Body of pancreas (tissue), 4 donors: ENCODE data around the gene NCAN. TPM values are rescaled to one million over a fixed set of nuclear protein-coding genes. Genes with fewer than 3 reads are reported as not detected.

Experiments used
- ATAC-seq: fragments of 150-250 bp; one replicate; pipeline ENCODE4 v1.9.1; 2016
- DNase-seq, 4 donors: peaks; one replicate each; pipeline ENCODE4 v3.0.0-alpha.2; 2019
- H3K27ac ChIP-seq, 4 donors: fragments of 200-600 bp; sonication (generic); 1 replicate in 3 of 4; 2 replicates in 1 of 4; pipeline versions ENCODE4 v1.5.1 to v1.6.1; 2016 to 2019; ENCODE audit warnings: mild to moderate bottlenecking in 1 of 4, mixed read lengths in 1 of 4, moderate library complexity in 1 of 4
- H3K27me3 ChIP-seq, 2 donors: fragments of 200-600 bp; sonication (generic); one replicate each; pipeline ENCODE4 v1.6.0; 2016; ENCODE audit warnings: mild to moderate bottlenecking in 1 of 2
- H3K36me3 ChIP-seq, 2 donors: fragments of 200-600 bp; sonication (generic); replicated peaks in 1 of 2; 2 replicates each; pipeline ENCODE4 v1.5.1; 2016; ENCODE audit warnings: low read depth in 2 of 2; ENCODE audit not compliant: insufficient read depth in 1 of 2
- H3K4me1 ChIP-seq: fragments of 200-600 bp; sonication (generic); one replicate; pipeline ENCODE4 v1.6.0; 2016
- H3K4me3 ChIP-seq, 2 donors: fragments of 200-600 bp; sonication (generic); 1 replicate in 1 of 2; 2 replicates in 1 of 2; pipeline ENCODE4 v1.5.1; 2016 to 2019
- H3K9me3 ChIP-seq, 3 donors: fragments of 200-600 bp; sonication (generic); 1 replicate in 2 of 3; 2 replicates in 1 of 3; pipeline ENCODE4 v1.5.1; 2016
- POLR2A ChIP-seq, 3 donors: fragments of 450-650 bp; IDR thresholded peaks; one replicate each; pipeline ENCODE4 v1.6.1; 2016; ENCODE audit warnings: antibody characterized with exemption in 3 of 3, mild to moderate bottlenecking in 2 of 3
- WGBS, 2 donors: methylation state at CpG; one replicate each; pipeline ENCODE4 v1.1.5; 2017; 5-methylcytosine and 5-hydroxymethylcytosine counted together
- intact Hi-C: fragments of 100-400 bp; cut with DNase I; formaldehyde crosslinking; loops from one replicate; pipeline ENCODE4 v1.15.1; 2023
- total RNA-seq, 2 donors: library from RNA; depleted of rRNA; stranded (reverse); fragments of >200 nt; gene quantifications; one replicate each; pipeline ENCODE4 v1.1.0, GENCODE V29; 2016
- TF ChIP-seq, protein P1 (sequence below), 7 experiments: fragments of 450-650 bp in 4 of 7; fragments of 200-600 bp in 3 of 7; sonication (generic) in 3 of 7; IDR thresholded peaks; one replicate each; pipeline ENCODE4 v1.5.1; 2016 to 2019; ENCODE audit warnings: antibody characterized with exemption in 7 of 7

NCAN gene
- total RNA-seq, 2 donors from 2014 or later, result not detected

DNA sequence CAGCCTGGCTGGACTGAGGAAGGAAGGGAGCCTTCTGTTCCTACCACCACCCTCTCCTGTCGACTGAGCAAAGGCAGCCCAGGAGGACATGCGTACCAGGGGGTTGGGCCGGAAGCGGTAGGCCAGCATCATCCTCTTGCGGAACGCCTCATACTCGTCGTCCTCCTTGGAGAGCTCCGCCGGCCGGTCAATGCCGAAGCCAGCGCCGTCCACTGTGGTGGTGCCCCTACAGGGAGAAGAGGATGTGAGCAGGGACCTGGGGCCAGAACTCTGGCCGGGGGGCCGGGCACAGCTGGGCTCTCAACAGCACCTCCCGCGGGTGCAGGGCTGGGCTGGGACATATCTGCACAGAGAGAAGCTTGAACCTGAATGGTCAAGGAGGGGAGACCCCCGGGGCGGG is 65.1 kb downstream of the NCAN start:
- no peak for ATAC-seq
- WGBS, 2 donors, result 88 to 92% methylated on average over 5 to 20 of the region's 20 CpGs
- peaks cover 13% of the 10 kb centered on the region for H3K4me1 ChIP-seq
- H3K36me3 ChIP-seq, result peaks cover 13 to 33% of the 10 kb centered on the region in 2 donors
- DNase-seq, result no peak
- no peak overlapping the region for H3K27ac ChIP-seq
- no peak overlapping the region for H3K4me3 ChIP-seq
- TF ChIP-seq POLR2A (IDR thresholded peaks at IDR 0.05), result no peak
- TF ChIP-seq, protein P1, sequence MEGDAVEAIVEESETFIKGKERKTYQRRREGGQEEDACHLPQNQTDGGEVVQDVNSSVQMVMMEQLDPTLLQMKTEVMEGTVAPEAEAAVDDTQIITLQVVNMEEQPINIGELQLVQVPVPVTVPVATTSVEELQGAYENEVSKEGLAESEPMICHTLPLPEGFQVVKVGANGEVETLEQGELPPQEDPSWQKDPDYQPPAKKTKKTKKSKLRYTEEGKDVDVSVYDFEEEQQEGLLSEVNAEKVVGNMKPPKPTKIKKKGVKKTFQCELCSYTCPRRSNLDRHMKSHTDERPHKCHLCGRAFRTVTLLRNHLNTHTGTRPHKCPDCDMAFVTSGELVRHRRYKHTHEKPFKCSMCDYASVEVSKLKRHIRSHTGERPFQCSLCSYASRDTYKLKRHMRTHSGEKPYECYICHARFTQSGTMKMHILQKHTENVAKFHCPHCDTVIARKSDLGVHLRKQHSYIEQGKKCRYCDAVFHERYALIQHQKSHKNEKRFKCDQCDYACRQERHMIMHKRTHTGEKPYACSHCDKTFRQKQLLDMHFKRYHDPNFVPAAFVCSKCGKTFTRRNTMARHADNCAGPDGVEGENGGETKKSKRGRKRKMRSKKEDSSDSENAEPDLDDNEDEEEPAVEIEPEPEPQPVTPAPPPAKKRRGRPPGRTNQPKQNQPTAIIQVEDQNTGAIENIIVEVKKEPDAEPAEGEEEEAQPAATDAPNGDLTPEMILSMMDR (IDR thresholded peaks at IDR 0.05), result no peak
- H3K9me3 ChIP-seq, result no peaks in the 10 kb centered on the region
- peaks cover 0 to 4% of the 10 kb centered on the region in 2 donors for H3K27me3 ChIP-seq
- intact Hi-C loops, result no loop called here

DNA sequence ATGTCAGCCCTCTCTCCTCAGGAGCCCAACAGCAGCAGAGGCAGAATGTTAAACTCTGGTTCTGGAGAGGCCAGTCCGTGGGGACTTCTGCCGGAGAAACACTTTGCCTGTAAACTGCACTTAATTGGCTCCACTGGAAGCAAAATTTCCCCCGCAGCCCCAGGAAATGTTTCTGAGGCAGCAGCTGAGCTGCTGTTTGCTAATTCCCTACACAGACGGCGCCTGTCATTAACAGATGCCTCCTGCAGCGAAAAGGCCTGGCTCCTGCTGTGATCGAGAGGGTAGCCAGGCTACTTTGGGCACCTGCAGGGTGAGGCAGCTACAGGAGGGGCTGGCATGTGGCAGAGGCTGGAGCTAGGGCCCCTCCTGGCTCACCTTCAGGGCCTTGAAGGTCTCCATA is 66.6 kb downstream of the NCAN start:
- Histone ChIP-seq H3K36me3 (peaks cover 13 to 34% of the 10 kb centered on the region in 2 donors), H3K4me1 (peaks cover 10% of the 10 kb centered on the region), H3K4me3 (no peak overlapping the region), H3K27ac (no peak overlapping the region), H3K27me3 (peaks cover 0 to 2% of the 10 kb centered on the region in 2 donors), H3K9me3 (no peaks in the 10 kb centered on the region)
- 80 to 96% methylated on average over 7 of the region's 7 CpGs for WGBS, 2 donors
- intact Hi-C loops, result no loop called here
- ATAC-seq, result no peak
- DNase-seq, result no peak
- TF ChIP-seq POLR2A (IDR thresholded peaks at IDR 0.05), result no peak
- TF ChIP-seq, protein P1 (IDR thresholded peaks at IDR 0.05), result no peak

DNA sequence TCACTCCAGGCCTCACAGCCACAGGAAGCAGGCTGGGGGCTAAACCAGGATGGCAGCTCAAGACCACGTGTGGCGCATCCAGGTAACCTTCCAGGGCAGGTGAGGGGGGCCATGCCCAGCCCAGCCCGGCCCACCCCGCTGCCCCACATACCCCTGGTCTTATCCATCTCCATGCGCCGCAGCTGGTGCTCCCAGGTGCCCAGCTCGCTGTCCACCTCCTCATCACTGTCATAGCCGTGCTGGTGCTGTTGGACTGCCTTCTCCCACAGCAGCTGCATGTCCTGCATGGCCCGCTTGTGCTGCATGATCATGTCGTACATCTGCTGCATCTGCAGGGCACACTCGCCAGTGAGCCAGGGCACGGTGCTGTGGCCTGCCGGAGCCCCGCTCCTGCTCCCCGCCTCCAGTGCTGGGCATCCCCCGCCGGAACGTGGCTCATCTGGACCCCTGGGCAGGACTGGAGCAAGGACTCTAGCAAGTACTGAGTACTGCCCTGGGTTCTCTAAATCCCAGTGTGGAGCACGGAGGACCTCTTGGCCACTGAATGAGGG is 67.4 kb downstream of the NCAN start:
- Histone ChIP-seq H3K4me1 (peaks cover 8% of the 10 kb centered on the region), H3K27ac (no peak overlapping the region), H3K4me3 (no peak overlapping the region), H3K9me3 (no peaks in the 10 kb centered on the region), H3K27me3 (no peaks in the 10 kb centered on the region), H3K36me3 (peaks cover 13 to 34% of the 10 kb centered on the region in 2 donors)
- TF ChIP-seq, protein P1 (IDR thresholded peaks at IDR 0.05), result no peak
- TF ChIP-seq POLR2A (IDR thresholded peaks at IDR 0.05), result no peak
- intact Hi-C loops, result no loop called here
- WGBS, 2 donors, result 91% methylated on average over 8 of the region's 19 CpGs; no CpG with 5 or more reads in 1 of the 2 donors
- ATAC-seq (no peak), DNase-seq (no peak)

DNA sequence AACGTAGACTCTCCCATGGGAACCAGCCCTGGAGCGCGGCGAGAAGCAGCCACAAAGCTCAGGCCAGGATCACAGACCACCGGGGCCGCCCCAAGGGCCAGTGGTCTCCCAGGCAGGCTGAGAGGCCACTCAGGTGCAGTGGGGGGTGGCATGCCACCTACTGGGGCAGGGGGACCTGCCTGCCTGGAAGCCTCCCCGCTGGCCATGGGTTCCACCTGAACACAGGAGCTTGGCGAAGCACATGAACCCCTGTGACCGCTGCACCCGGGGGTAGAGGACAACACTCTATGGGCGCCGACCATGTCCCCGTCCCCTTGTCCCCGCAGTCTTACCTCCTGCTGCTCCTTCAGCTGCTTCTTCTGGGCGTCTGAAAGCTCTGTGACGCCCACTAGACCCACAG is 68.1 kb downstream of the NCAN start:
- H3K36me3 ChIP-seq, result peaks cover 13 to 34% of the 10 kb centered on the region in 2 donors

More for the DNA sequence above, 68.1 kb downstream of the NCAN start:
- H3K4me1 ChIP-seq, result peaks cover 5% of the 10 kb centered on the region
- no peak for TF ChIP-seq POLR2A (IDR thresholded peaks at IDR 0.05)
- TF ChIP-seq, protein P1 (IDR thresholded peaks at IDR 0.05), result no peak
- no peaks in the 10 kb centered on the region for H3K9me3 ChIP-seq
- WGBS, 2 donors, result 91 to 92% methylated on average over 10 to 11 of the region's 16 CpGs
- no peak overlapping the region for H3K4me3 ChIP-seq
- no peak overlapping the region for H3K27ac ChIP-seq
- DNase-seq (no peak), ATAC-seq (no peak)
- intact Hi-C loops, result no loop called here
- no peaks in the 10 kb centered on the region for H3K27me3 ChIP-seq
